Measurements from ENCODE around the gene EDAR. TPM values are rescaled to one million over a fixed set of nuclear protein-coding genes. Genes with fewer than 3 reads are reported as not detected.

Gene EDAR
- polyA plus RNA-seq, 2 of the 4 experiments (the other 2 are of a cell fraction), result 0.05 to 0.26 TPM

DNA sequence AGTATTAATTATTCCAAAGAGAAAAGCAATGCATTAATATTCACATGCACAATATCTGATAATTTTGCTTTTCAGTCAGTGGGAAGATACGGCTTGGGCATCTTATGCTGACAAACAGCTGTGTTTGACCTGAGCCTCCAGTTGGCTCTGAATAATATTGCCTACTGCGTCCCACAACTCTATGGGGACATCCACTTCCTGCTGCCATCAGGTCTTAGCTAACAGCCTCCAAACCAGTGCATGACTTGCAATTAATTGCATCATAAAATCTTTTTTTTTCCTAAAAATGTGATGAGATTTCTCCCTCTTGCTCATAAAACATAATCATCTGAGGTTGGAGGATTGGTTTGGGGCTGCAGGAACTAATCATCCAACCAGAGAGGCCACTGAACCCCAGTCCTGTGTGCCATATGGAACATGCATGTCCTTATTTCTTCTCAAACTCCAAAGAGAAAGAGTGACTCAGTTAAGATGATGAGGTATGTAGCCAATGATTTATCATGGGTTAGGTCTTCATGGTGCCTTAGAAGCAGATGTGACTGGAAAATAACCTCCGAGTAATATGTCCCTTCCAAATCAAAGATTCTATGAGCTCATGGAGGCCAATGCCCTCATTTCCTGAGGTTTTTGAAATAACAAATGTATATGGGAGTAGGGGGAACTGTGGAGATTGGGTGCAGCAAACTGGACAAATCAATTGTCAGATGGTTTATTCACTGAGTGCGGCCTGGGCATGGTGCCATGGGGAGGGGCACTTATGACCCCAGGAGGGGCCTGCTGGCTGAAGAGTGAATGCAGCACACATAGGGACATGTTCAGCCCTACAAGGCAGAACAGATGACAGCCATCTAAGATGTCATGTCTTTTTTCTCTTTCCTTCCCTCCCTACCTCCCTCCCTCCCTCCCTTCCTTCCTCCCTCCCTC lies 39.4 kb downstream of the EDAR start:
- H3K4me2 ChIP-seq, result no peak overlapping the region
- ChIA-PET POLR2A (no interaction called here), CTCF (interaction anchor here (1.3 to 1.8 kb wide), 2 partner anchors 19 to 21 kb away, joined by 3 read pairs; no protein-coding TSS in a partner anchor)
- no peaks in the 10 kb centered on the region for H3K4me1 ChIP-seq
- H3K4me3 ChIP-seq, result no peak overlapping the region
- peaks cover 35% of the 10 kb centered on the region for H3K9me3 ChIP-seq
- no peak for FAIRE-seq
- 59% methylated on average over 4 of the region's 4 CpGs for WGBS (ENCODE audit: missing lambda C conversion rate)
- DNase-seq (ENCODE audit: low read depth in 1 of 2, low spot score in 1 of 2), result no peak
- TF ChIP-seq ESRRA (IDR thresholded peaks at IDR 0.05; ENCODE audit: borderline replicate concordance, low read length) (no peak), NFE2L2 (conservative IDR thresholded peaks at IDR 0.05; ENCODE audit: low read length) (peak; percentile 34; the same call in 1 of the 2 replicates), POLR2A (IDR thresholded peaks at IDR 0.05; ENCODE audit: low read length) (no peak), POLR2AphosphoS2 (conservative IDR thresholded peaks at IDR 0.05; ENCODE audit: low read length) (no peak), GATA3 (IDR thresholded peaks at IDR 0.05; ENCODE audit: borderline replicate concordance) (no peak), CHD2 (IDR thresholded peaks at IDR 0.05; ENCODE audit: low read length, partially characterized antibody) (no peak)
- no peak overlapping the region for H3K27ac ChIP-seq
- no peak for ATAC-seq

- Histone ChIP-seq H3K4me3 (no peak overlapping the region), H3K4me1 (no peaks in the 10 kb centered on the region), H3K27ac (no peak overlapping the region), H3K9me3 (peaks cover 26% of the 10 kb centered on the region), H3K4me2 (no peak overlapping the region)
- ChIA-PET POLR2A (no interaction called here), CTCF (interaction anchor here (1.1 kb wide), 1 partner anchor 16 kb away, joined by 3 read pairs; no protein-coding TSS in a partner anchor)
- DNase-seq (ENCODE audit: low read depth in 1 of 2, low spot score in 1 of 2) (no peak), FAIRE-seq (no peak), ATAC-seq (no peak)
- WGBS (ENCODE audit: missing lambda C conversion rate), result 25% methylated on average over 4 of the region's 5 CpGs
- TF ChIP-seq GATA3 (IDR thresholded peaks at IDR 0.05; ENCODE audit: borderline replicate concordance), result no peak
- TF ChIP-seq CEBPB (IDR thresholded peaks at IDR 0.05), result no peak
- TF ChIP-seq MYC (IDR thresholded peaks at IDR 0.05; ENCODE audit: borderline replicate concordance, low read length), result no peak
- TF ChIP-seq TP53 (CRISPR knock-in tag; IDR thresholded peaks at IDR 0.05), result no peak
- TF ChIP-seq, protein P1, sequence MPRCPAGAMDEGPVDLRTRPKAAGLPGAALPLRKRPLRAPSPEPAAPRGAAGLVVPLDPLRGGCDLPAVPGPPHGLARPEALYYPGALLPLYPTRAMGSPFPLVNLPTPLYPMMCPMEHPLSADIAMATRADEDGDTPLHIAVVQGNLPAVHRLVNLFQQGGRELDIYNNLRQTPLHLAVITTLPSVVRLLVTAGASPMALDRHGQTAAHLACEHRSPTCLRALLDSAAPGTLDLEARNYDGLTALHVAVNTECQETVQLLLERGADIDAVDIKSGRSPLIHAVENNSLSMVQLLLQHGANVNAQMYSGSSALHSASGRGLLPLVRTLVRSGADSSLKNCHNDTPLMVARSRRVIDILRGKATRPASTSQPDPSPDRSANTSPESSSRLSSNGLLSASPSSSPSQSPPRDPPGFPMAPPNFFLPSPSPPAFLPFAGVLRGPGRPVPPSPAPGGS (IDR thresholded peaks at IDR 0.05), result no peak
- no peak for TF ChIP-seq RFX5 (IDR thresholded peaks at IDR 0.05)
- TF ChIP-seq NR3C1 (IDR thresholded peaks at IDR 0.05), result no peak
- no peak for TF ChIP-seq KDM1A (IDR thresholded peaks at IDR 0.05; ENCODE audit: low read depth)
Measured at GRCh38 chr2:108947271-108947907, 41.6 kb downstream of the EDAR start.

GRCh38 chr2:108946442-108946841 lies 42.6 kb downstream of the EDAR start:
- no peak for FAIRE-seq
- CTCF ChIA-PET, result interaction anchor here (1.1 kb wide), 1 partner anchor 15 kb away, joined by 3 read pairs; no protein-coding TSS in a partner anchor
- no peak for ATAC-seq
- H3K4me3 ChIP-seq, result no peak overlapping the region
- no peak overlapping the region for H3K27ac ChIP-seq
- no peaks in the 10 kb centered on the region for H3K4me1 ChIP-seq
- POLR2A ChIA-PET, result no interaction called here
- H3K4me2 ChIP-seq, result no peak overlapping the region
- WGBS (ENCODE audit: missing lambda C conversion rate), result 79% methylated on average over 1 of the region's 1 CpG
- DNase-seq (ENCODE audit: low read depth in 1 of 2, low spot score in 1 of 2), result no peak
- H3K9me3 ChIP-seq, result peaks cover 19% of the 10 kb centered on the region
- TF ChIP-seq ELK1 (IDR thresholded peaks at IDR 0.05; ENCODE audit: low read depth, low read length), result no peak
- no peak for TF ChIP-seq CBX8 (IDR thresholded peaks at IDR 0.05)
- TF ChIP-seq KDM5A (IDR thresholded peaks at IDR 0.05), result no peak
- no peak for TF ChIP-seq RAD21 (conservative IDR thresholded peaks at IDR 0.05 in 1 of 2, IDR thresholded peaks at IDR 0.05 in 1 of 2)
- TF ChIP-seq KDM1A (IDR thresholded peaks at IDR 0.05; ENCODE audit: low read depth), result no peak
- no peak for TF ChIP-seq JUN (IDR thresholded peaks at IDR 0.05)
